Measurements from ENCODE around the gene RSRP1. TPM values are rescaled to one million over a fixed set of nuclear protein-coding genes. Genes with fewer than 3 reads are reported as not detected.
"Not testable (repeated sequence)": the region's sequence is repeated elsewhere in the genome, so short reads cannot be mapped to it uniquely, and the experiment has no call there.

RSRP1 gene
- total RNA-seq, 1 experiment from 2014 or later, result 55.1 TPM

- H3K9me3 Mint-ChIP-seq; H4K20me1 ChIP-seq (ENCODE audit: control insufficient read depth, insufficient read depth, insufficient read length); H3K4me3 Mint-ChIP-seq; H3K27me3 ChIP-seq (ENCODE audit: insufficient read depth, low read length); H2AFZ ChIP-seq (ENCODE audit: low read length); H3K27ac Mint-ChIP-seq; H2BK12ac ChIP-seq (ENCODE audit: insufficient read length, low read depth, low read length); H3K4me1 Mint-ChIP-seq; H2BK15ac ChIP-seq (ENCODE audit: low read depth, low read length); H3K27ac ChIP-seq (ENCODE audit: insufficient read length, low read depth, low read length); H3K36me3 Mint-ChIP-seq (ENCODE audit: insufficient read depth in 1 of 3, low read depth in 3 of 3); H3K14ac ChIP-seq (ENCODE audit: insufficient read depth, low read length); H2BK120ac ChIP-seq (ENCODE audit: low read depth, low read length, poor library complexity, severe bottlenecking); H3K23ac ChIP-seq (ENCODE audit: insufficient read length, low read depth, low read length); H3K4me2 ChIP-seq (ENCODE audit: insufficient read depth, insufficient read length, low read length); H3T11ph ChIP-seq (ENCODE audit: low read length); H3K9ac ChIP-seq (ENCODE audit: extremely low read depth, insufficient read length, low read length); H2AK5ac ChIP-seq (ENCODE audit: insufficient read length, low read length); H3K23me2 ChIP-seq (ENCODE audit: insufficient read length, low read depth, low read length, poor library complexity, severe bottlenecking); H3K56ac ChIP-seq (ENCODE audit: insufficient read length, low read depth, low read length); H4K91ac ChIP-seq (ENCODE audit: insufficient read length, low read depth, low read length); H3K79me2 ChIP-seq (ENCODE audit: insufficient read depth, low read length); H3K79me1 ChIP-seq (ENCODE audit: insufficient read depth, low read depth, low read length, poor library complexity, severe bottlenecking); H3K18ac ChIP-seq (ENCODE audit: insufficient read length, low read depth, low read length); H3K4ac ChIP-seq (ENCODE audit: low read depth, low read length); H4K5ac ChIP-seq (ENCODE audit: insufficient read length, low read depth, low read length); DNase-seq; H3K4me1 ChIP-seq (ENCODE audit: insufficient read depth, low read length); H4K8ac ChIP-seq (replicated peaks; ENCODE audit: insufficient read length, low read depth, low read length); H2BK5ac ChIP-seq (ENCODE audit: insufficient read length, low read length); H2BK20ac ChIP-seq (ENCODE audit: low read depth, low read length, poor library complexity, severe bottlenecking); H3K9me3 ChIP-seq (ENCODE audit: control insufficient read depth, low read depth, low read length); H3K27me3 Mint-ChIP-seq (ENCODE audit: low read depth): not testable (repeated sequence)
- WGBS (ENCODE audit: extremely low coverage, insufficient read length, low lambda C conversion rate), result no CpG with 5 or more reads among the region's 6 CpGs
- TF ChIP-seq, protein P1, sequence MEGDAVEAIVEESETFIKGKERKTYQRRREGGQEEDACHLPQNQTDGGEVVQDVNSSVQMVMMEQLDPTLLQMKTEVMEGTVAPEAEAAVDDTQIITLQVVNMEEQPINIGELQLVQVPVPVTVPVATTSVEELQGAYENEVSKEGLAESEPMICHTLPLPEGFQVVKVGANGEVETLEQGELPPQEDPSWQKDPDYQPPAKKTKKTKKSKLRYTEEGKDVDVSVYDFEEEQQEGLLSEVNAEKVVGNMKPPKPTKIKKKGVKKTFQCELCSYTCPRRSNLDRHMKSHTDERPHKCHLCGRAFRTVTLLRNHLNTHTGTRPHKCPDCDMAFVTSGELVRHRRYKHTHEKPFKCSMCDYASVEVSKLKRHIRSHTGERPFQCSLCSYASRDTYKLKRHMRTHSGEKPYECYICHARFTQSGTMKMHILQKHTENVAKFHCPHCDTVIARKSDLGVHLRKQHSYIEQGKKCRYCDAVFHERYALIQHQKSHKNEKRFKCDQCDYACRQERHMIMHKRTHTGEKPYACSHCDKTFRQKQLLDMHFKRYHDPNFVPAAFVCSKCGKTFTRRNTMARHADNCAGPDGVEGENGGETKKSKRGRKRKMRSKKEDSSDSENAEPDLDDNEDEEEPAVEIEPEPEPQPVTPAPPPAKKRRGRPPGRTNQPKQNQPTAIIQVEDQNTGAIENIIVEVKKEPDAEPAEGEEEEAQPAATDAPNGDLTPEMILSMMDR (conservative IDR thresholded peaks at IDR 0.05), result peak; percentile 28; the same call in 1 of the 3 replicates
Measured at GRCh38 chr1:25290043-25290442, 42.8 kb upstream of the RSRP1 start.

DNA sequence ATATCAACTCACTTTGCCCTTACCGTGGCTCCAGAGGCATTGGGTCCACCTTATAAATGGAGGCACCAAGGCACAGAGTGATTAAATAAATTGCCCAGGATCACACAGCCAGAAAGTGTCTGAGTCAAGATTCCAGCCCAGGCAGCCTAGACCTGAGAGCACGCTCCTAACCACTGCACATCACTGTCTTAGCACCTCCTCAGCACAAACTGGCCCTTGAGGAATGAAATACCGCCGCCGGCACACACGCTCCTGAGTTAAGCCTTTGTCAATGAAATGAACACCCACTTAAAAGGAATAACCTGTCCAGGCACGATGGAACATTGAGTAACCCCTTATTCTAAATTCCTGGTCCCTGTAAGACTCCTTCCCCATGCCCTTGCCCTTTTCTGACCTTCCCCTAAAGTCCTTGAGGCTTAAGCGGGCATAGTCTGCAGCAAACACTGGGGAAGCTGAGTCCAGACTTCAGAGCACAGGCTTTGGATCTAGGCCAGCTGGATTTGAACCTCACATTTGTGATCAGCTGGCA lies 41.4 kb upstream of the RSRP1 start:
- not testable (repeated sequence) for H3K27ac ChIP-seq (ENCODE audit: insufficient read length, low read depth, low read length); H3K4me3 Mint-ChIP-seq; H3K4me2 ChIP-seq (ENCODE audit: insufficient read depth, insufficient read length, low read length); H4K91ac ChIP-seq (ENCODE audit: insufficient read length, low read depth, low read length); H2BK12ac ChIP-seq (ENCODE audit: insufficient read length, low read depth, low read length); H3K79me2 ChIP-seq (ENCODE audit: insufficient read depth, low read length); H4K8ac ChIP-seq (replicated peaks; ENCODE audit: insufficient read length, low read depth, low read length); H2AFZ ChIP-seq (ENCODE audit: low read length); H3K27me3 ChIP-seq (ENCODE audit: insufficient read depth, low read length); H2BK15ac ChIP-seq (ENCODE audit: low read depth, low read length); H3K79me1 ChIP-seq (ENCODE audit: insufficient read depth, low read depth, low read length, poor library complexity, severe bottlenecking); H2BK20ac ChIP-seq (ENCODE audit: low read depth, low read length, poor library complexity, severe bottlenecking); H3K4ac ChIP-seq (ENCODE audit: low read depth, low read length); H2AK5ac ChIP-seq (ENCODE audit: insufficient read length, low read length); H2BK120ac ChIP-seq (ENCODE audit: low read depth, low read length, poor library complexity, severe bottlenecking); H3K23ac ChIP-seq (ENCODE audit: insufficient read length, low read depth, low read length); H4K5ac ChIP-seq (ENCODE audit: insufficient read length, low read depth, low read length); DNase-seq; H3K27ac Mint-ChIP-seq; H3K9me3 ChIP-seq (ENCODE audit: control insufficient read depth, low read depth, low read length); H3K36me3 Mint-ChIP-seq (ENCODE audit: insufficient read depth in 1 of 3, low read depth in 3 of 3); H3K56ac ChIP-seq (ENCODE audit: insufficient read length, low read depth, low read length); H3K23me2 ChIP-seq (ENCODE audit: insufficient read length, low read depth, low read length, poor library complexity, severe bottlenecking); H3T11ph ChIP-seq (ENCODE audit: low read length); H3K18ac ChIP-seq (ENCODE audit: insufficient read length, low read depth, low read length); H2BK5ac ChIP-seq (ENCODE audit: insufficient read length, low read length); H3K14ac ChIP-seq (ENCODE audit: insufficient read depth, low read length); H3K9me3 Mint-ChIP-seq; H3K4me1 Mint-ChIP-seq; H3K4me1 ChIP-seq (ENCODE audit: insufficient read depth, low read length); H4K20me1 ChIP-seq (ENCODE audit: control insufficient read depth, insufficient read depth, insufficient read length); H3K9ac ChIP-seq (ENCODE audit: extremely low read depth, insufficient read length, low read length); H3K27me3 Mint-ChIP-seq (ENCODE audit: low read depth)
- no CpG with 5 or more reads among the region's 8 CpGs for WGBS (ENCODE audit: extremely low coverage, insufficient read length, low lambda C conversion rate)
